ENCODE data around the gene SERPINA5.

DNA sequence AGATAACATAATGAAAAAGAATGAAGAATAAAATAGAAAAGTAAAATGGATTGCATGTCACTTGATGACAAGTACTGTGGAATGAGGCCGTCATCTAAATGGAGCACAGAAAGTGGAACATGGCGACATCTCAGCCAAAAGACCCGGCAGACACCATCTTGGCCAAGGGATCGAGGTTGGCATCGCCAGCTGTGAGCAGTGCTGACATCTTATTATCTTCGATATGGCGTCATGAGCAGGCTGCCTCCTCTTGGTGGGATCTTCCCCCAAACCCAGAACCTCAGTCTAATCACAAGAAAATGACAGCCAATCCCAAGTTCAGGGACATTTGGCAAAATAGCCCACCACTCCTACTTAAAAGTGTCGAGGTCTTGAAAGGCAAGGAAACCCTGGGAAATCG is 15.1 kb downstream of the SERPINA5 start:
- TF ChIP-seq, protein P1, sequence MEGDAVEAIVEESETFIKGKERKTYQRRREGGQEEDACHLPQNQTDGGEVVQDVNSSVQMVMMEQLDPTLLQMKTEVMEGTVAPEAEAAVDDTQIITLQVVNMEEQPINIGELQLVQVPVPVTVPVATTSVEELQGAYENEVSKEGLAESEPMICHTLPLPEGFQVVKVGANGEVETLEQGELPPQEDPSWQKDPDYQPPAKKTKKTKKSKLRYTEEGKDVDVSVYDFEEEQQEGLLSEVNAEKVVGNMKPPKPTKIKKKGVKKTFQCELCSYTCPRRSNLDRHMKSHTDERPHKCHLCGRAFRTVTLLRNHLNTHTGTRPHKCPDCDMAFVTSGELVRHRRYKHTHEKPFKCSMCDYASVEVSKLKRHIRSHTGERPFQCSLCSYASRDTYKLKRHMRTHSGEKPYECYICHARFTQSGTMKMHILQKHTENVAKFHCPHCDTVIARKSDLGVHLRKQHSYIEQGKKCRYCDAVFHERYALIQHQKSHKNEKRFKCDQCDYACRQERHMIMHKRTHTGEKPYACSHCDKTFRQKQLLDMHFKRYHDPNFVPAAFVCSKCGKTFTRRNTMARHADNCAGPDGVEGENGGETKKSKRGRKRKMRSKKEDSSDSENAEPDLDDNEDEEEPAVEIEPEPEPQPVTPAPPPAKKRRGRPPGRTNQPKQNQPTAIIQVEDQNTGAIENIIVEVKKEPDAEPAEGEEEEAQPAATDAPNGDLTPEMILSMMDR (IDR thresholded peaks at IDR 0.05), result no peak
- no peak for TF ChIP-seq POLR2AphosphoS5 (IDR thresholded peaks at IDR 0.05)
- TF ChIP-seq POLR2A (IDR thresholded peaks at IDR 0.05), result no peak
- no peak for TF ChIP-seq EP300 (IDR thresholded peaks at IDR 0.05)

Measured in gastroesophageal sphincter (tissue), 3 donors.